Liver (tissue), 3 donors: ENCODE results near the gene MED25.

Source experiments
- ATF3 ChIP-seq: IDR thresholded peaks from 2 replicates; pipeline ENCODE4 v1.6.1; 2016; ENCODE audit warnings: antibody characterized with exemption
- FOXA1 ChIP-seq: IDR thresholded peaks from 2 replicates; pipeline ENCODE4 v1.6.1; 2016; ENCODE audit warnings: antibody characterized with exemption
- GABPA ChIP-seq, 2 donors: IDR thresholded peaks in 1 of 2; conservative IDR thresholded peaks in 1 of 2; 2 replicates each; pipeline ENCODE4 v1.6.1; 2016; ENCODE audit warnings: antibody characterized with exemption in 2 of 2, mild to moderate bottlenecking in 1 of 2, moderate library complexity in 1 of 2
- HNF4G ChIP-seq: IDR thresholded peaks from 2 replicates; pipeline ENCODE4 v1.6.1; 2016; ENCODE audit warnings: antibody characterized with exemption
- MAX ChIP-seq: IDR thresholded peaks from 2 replicates; pipeline ENCODE4 v1.6.1; 2016; ENCODE audit warnings: antibody characterized with exemption
- RAD21 ChIP-seq, 2 donors: IDR thresholded peaks; 2 replicates each; pipeline ENCODE4 v1.6.1; 2016; ENCODE audit warnings: antibody characterized with exemption in 2 of 2, mild to moderate bottlenecking in 2 of 2
- TAF1 ChIP-seq: conservative IDR thresholded peaks from 2 replicates; pipeline ENCODE4 v1.6.1; 2016; ENCODE audit warnings: antibody characterized with exemption, mild to moderate bottlenecking
- YY1 ChIP-seq: IDR thresholded peaks from 2 replicates; pipeline ENCODE4 v1.6.1; 2016; ENCODE audit warnings: antibody characterized with exemption, mild to moderate bottlenecking
- ZBTB33 ChIP-seq: IDR thresholded peaks from 2 replicates; pipeline ENCODE4 v1.6.1; 2016; ENCODE audit warnings: antibody characterized with exemption
- TF ChIP-seq, protein P1 (sequence below): IDR thresholded peaks from 2 replicates; pipeline ENCODE4 v1.6.1; 2016; ENCODE audit warnings: antibody characterized with exemption, mild to moderate bottlenecking
- TF ChIP-seq, protein P2 (sequence below): fragments of 150-350 bp; IDR thresholded peaks from 2 replicates; pipeline ENCODE4 v1.5.1; 2017; ENCODE audit warnings: improper control_type of control experiment, low read depth, low read length; ENCODE audit not compliant: missing input control
- donor health status: healthy.
- donor health status: healthy.

DNA sequence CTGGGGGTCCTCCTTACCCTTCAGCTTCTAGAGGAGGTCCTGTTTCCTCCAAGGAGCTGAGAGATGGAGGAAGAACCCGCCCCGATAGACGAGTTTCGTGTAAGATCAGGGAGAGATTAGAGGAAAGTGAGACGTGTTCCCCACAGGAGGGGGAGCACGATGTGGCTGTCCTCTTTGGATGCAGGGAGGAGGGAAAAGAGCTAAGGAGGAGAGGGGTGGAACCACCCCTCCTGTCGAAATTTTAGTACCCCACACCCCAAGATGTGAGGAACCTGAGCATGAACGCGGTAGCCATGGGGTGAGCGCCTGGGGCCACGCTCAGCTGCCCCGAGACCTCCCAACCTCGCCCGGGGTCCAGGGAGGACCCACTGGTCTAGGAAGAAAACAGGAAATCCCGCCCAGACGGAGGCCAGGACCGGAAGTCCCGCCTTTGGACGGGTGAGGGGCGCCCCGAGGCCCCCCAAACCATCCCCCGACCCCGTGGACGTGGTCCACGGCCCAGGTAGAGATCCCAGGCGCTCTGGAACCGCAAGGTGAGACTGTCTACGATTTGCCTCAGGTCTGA lies 57.9 kb downstream of the MED25 start:
- TF ChIP-seq ATF3 (no peak), ZBTB33 (no peak), TAF1 (no peak), MAX (no peak), YY1 (no peak), GABPA (IDR thresholded peaks at IDR 0.05 in 1 of 2, conservative IDR thresholded peaks at IDR 0.05 in 1 of 2) (peak; percentile 80 to 88), RAD21 (IDR thresholded peaks at IDR 0.05) (no peak), HNF4G (no peak), FOXA1 (no peak)
- TF ChIP-seq, protein P1, sequence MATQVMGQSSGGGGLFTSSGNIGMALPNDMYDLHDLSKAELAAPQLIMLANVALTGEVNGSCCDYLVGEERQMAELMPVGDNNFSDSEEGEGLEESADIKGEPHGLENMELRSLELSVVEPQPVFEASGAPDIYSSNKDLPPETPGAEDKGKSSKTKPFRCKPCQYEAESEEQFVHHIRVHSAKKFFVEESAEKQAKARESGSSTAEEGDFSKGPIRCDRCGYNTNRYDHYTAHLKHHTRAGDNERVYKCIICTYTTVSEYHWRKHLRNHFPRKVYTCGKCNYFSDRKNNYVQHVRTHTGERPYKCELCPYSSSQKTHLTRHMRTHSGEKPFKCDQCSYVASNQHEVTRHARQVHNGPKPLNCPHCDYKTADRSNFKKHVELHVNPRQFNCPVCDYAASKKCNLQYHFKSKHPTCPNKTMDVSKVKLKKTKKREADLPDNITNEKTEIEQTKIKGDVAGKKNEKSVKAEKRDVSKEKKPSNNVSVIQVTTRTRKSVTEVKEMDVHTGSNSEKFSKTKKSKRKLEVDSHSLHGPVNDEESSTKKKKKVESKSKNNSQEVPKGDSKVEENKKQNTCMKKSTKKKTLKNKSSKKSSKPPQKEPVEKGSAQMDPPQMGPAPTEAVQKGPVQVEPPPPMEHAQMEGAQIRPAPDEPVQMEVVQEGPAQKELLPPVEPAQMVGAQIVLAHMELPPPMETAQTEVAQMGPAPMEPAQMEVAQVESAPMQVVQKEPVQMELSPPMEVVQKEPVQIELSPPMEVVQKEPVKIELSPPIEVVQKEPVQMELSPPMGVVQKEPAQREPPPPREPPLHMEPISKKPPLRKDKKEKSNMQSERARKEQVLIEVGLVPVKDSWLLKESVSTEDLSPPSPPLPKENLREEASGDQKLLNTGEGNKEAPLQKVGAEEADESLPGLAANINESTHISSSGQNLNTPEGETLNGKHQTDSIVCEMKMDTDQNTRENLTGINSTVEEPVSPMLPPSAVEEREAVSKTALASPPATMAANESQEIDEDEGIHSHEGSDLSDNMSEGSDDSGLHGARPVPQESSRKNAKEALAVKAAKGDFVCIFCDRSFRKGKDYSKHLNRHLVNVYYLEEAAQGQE: no peak
- TF ChIP-seq, protein P2, sequence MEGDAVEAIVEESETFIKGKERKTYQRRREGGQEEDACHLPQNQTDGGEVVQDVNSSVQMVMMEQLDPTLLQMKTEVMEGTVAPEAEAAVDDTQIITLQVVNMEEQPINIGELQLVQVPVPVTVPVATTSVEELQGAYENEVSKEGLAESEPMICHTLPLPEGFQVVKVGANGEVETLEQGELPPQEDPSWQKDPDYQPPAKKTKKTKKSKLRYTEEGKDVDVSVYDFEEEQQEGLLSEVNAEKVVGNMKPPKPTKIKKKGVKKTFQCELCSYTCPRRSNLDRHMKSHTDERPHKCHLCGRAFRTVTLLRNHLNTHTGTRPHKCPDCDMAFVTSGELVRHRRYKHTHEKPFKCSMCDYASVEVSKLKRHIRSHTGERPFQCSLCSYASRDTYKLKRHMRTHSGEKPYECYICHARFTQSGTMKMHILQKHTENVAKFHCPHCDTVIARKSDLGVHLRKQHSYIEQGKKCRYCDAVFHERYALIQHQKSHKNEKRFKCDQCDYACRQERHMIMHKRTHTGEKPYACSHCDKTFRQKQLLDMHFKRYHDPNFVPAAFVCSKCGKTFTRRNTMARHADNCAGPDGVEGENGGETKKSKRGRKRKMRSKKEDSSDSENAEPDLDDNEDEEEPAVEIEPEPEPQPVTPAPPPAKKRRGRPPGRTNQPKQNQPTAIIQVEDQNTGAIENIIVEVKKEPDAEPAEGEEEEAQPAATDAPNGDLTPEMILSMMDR: no peak
